ENCODE results near the gene TOP3A.
"Not testable (repeated sequence)": the region's sequence is repeated elsewhere in the genome, so short reads cannot be mapped to it uniquely, and the experiment has no call there.

Gene TOP3A

GRCh38 chr17:18314731-18315561 is at the start of gene TOP3A, which contains the start of gene SMCR8:
TSS of gene TOP3A (minus strand) at chr17:18314994. CDS start at chr17:18314778, 216 bp downstream.
TSS of gene SMCR8 (plus strand) at chr17:18315293. CDS start at chr17:18315790, 497 bp downstream.
- DNase-seq: peak; percentile 99

GRCh38 chr17:18364166-18364565 is 49.4 kb upstream of the TOP3A start:
- no peak for DNase-seq

- peak; percentile 83 for DNase-seq
Observed at GRCh38 chr17:18363101-18364049, 48.6 kb upstream of the TOP3A start, which contains the start of gene SHMT1. TSS of gene SHMT1 (minus strand) at chr17:18363550. CDS start at chr17:18355981, 7,569 bp downstream.

- no peak for DNase-seq
Observed at GRCh38 chr17:18362698-18363100, 47.9 kb upstream of the TOP3A start.

- no peak for DNase-seq
Observed at GRCh38 chr17:18361837-18362697, 47.3 kb upstream of the TOP3A start.

- no peak for DNase-seq
Observed at GRCh38 chr17:18360518-18360917, 45.7 kb upstream of the TOP3A start.

- DNase-seq: peak; percentile 30
Observed at GRCh38 chr17:18356624-18357023, 41.8 kb upstream of the TOP3A start.

GRCh38 chr17:18353541-18353940 is 38.7 kb upstream of the TOP3A start:
- no peak for DNase-seq

GRCh38 chr17:18344021-18344420 is 29.2 kb upstream of the TOP3A start:
- DNase-seq: no peak

GRCh38 chr17:18339933-18340332 is 25.1 kb upstream of the TOP3A start:
- no peak for DNase-seq

- not testable (repeated sequence) for DNase-seq
Observed at GRCh38 chr17:18338158-18338557, 23.4 kb upstream of the TOP3A start.

GRCh38 chr17:18332909-18333489 is 18.2 kb upstream of the TOP3A start:
- no peak for DNase-seq

GRCh38 chr17:18331879-18332278 is 17.1 kb upstream of the TOP3A start:
- DNase-seq: no peak

GRCh38 chr17:18328643-18329204 is 13.9 kb upstream of the TOP3A start:
- no peak for DNase-seq

GRCh38 chr17:18327556-18327955 is 12.8 kb upstream of the TOP3A start:
- no peak for DNase-seq

GRCh38 chr17:18327093-18327492 is 12.3 kb upstream of the TOP3A start:
- DNase-seq: no peak

GRCh38 chr17:18326572-18326971 is 11.8 kb upstream of the TOP3A start:
- no peak for DNase-seq

- no peak for DNase-seq
Observed at GRCh38 chr17:18326039-18326438, 11.2 kb upstream of the TOP3A start.

- no peak for DNase-seq
Observed at GRCh38 chr17:18324140-18325050, 9.6 kb upstream of the TOP3A start.

- no peak for DNase-seq
Observed at GRCh38 chr17:18323507-18324139, 8.8 kb upstream of the TOP3A start.

All from fibroblast of upper back skin (primary cell).